GM10266 (cell line): ENCODE results near the gene DUOXA2.
"Not testable (repeated sequence)": the region's sequence is repeated elsewhere in the genome, so short reads cannot be mapped to it uniquely, and the experiment has no call there.

ENCODE experiments used
- DNase-seq: peaks from one replicate; pipeline ENCODE4 v3.0.0; 2012; ENCODE audit errors: extremely low spot score
- TF ChIP-seq, protein P1 (sequence below): IDR thresholded peaks from 2 replicates; pipeline ENCODE4 v1.5.1; 2012; ENCODE audit warnings: mild to moderate bottlenecking, low read depth; ENCODE audit not compliant: control insufficient read depth, insufficient read depth; ENCODE audit errors: missing control alignments

Gene DUOXA2

DNA sequence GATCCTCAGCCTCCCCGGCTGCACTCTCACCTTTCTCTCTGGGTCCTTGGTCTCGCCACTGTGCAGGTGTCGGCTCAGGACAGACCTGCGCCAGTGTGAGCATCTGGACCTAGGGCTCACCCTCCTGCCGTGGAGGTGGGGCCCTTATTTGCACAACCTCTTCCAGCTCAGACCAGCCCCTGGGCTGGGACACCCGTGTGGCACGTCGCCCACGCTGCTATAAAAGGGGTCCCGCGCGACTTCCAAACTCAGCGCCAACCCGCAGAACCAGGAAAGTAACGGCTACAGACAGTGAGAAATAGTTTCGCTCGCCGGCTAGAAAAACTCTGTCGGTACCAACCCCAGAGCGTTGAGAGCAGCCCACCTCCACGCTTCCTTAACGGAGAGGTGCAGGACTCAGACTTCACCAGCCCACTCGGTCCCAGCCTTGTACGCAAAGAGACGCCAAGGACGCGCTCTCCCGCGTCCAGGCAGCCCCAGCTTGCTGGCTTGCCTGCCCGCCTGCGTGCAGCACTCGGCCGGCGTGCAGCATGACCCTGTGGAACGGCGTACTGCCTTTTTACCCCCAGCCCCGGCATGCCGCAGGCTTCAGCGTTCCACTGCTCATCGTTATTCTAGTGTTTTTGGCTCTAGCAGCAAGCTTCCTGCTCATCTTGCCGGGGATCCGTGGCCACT is at the start of gene DUOXA2, which contains the start of gene DUOX2:
Gene DUOXA2 (plus strand): TSS at position 251 of the 675 bp plus-strand sequence. CDS start 280 bp downstream, at position 531.
Gene DUOX2 (minus strand): TSS at position 97 of the 675 bp plus-strand sequence. CDS start 761 bp downstream, outside the sequence.
- DNase-seq: no peak

DNA sequence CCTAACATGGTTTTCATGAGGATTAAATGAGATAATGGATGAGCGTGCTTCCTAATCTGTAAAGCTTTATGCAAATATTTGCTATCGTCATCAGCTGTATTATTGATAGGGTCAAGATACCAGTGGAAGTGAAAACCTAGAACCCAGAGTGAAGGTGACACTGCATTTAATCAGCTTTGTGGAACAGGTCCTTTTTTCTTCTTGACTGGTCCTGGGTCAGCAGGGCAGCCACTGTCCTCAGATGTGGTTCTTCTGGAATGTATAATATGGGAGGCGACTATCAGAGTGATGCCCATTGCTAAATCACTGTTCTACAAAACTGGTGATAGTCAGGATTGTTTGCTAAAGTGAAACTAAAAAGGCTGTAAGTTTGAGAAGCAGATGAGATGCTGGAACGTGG is 49.7 kb upstream of the DUOXA2 start:
- DNase-seq: no peak

More for the DNA sequence above, at the start of gene DUOXA2, which contains the start of gene DUOX2:
- TF ChIP-seq, protein P1, sequence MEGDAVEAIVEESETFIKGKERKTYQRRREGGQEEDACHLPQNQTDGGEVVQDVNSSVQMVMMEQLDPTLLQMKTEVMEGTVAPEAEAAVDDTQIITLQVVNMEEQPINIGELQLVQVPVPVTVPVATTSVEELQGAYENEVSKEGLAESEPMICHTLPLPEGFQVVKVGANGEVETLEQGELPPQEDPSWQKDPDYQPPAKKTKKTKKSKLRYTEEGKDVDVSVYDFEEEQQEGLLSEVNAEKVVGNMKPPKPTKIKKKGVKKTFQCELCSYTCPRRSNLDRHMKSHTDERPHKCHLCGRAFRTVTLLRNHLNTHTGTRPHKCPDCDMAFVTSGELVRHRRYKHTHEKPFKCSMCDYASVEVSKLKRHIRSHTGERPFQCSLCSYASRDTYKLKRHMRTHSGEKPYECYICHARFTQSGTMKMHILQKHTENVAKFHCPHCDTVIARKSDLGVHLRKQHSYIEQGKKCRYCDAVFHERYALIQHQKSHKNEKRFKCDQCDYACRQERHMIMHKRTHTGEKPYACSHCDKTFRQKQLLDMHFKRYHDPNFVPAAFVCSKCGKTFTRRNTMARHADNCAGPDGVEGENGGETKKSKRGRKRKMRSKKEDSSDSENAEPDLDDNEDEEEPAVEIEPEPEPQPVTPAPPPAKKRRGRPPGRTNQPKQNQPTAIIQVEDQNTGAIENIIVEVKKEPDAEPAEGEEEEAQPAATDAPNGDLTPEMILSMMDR: no peak

DNA sequence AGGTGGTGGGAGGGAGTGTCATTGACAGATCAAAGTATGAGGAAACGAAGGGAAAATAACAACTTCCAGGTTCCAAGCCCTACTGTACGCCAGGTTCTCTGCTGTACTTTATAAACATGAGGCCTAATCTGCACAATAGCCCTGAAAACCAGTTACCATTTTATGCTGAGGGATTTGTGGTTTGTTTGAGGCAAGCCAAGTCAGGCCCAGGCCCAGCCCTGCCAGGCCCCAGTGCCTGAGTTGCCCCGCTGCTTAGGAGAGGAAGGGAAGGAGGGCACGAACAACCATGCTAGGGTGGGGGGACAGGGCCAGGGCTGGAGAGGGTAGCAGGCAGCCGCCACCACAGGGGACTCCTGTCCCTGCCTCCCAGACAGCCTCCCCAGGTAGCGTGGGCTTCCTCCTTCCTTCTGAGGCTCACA is 44.2 kb upstream of the DUOXA2 start:
- DNase-seq: not testable (repeated sequence)

More for the DNA sequence above, 49.7 kb upstream of the DUOXA2 start:
- TF ChIP-seq, protein P1: no peak

DNA sequence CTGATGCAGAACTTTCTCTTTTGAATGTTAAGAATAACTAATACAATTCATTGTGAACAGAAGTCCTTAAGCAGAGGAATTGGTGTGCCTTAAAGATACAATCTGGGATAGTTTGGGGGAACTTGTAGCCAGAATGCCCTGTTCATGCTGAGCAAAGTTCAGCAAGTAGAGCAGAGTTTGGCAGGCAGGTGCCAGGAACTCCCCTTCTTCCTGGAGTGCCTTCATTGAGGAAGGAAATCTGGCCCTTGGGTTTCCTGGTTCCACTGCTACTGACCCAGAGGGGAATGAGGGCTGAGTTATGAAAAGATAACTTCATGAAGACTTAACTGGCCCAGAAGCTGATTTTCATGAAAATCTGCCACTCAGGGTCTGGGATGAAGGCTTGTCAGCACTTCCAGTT is 40.5 kb upstream of the DUOXA2 start:
- not testable (repeated sequence) for DNase-seq

DNA sequence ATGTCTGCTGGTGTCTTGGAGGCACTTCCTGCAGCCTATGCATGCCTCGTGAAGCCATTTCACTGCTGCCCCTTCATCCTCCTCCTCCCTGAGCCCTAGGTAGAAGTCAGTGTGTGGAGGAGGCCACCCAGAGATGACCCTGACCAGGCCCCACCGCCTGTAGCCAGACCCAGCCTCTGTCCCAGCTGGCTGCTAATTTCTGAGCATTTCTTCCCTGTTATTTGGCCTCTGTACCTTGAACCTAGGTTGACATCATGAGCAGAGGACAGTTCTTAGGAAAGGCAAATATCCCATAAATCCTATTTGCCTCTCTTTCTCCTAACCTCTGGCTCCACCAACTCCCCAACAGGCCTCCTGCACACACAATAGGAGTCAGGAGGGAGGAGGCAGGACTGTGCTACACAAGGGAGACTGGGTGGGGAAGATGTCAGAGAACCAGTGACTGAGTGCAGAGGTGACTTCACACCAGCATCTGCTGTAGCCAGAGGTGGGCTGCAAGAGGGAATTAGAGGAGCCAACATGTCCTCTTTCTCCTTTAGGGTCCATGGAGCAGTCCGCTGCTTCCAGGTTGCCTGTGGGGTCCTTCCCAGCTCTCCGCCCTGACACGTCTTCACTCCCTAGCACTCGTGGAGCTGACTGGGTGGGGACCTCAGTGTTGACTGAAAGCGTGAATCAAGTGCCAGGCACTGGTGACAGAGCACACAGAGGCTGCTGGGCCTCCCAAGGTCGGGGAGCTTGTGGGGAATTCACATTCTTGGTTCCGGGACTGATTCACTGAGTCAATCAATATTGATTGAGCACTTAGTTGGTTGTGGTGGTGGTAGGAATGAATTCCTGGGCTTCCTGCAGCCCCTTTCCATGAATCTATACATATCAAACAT is 38.4 kb upstream of the DUOXA2 start:
- not testable (repeated sequence) for DNase-seq

DNA sequence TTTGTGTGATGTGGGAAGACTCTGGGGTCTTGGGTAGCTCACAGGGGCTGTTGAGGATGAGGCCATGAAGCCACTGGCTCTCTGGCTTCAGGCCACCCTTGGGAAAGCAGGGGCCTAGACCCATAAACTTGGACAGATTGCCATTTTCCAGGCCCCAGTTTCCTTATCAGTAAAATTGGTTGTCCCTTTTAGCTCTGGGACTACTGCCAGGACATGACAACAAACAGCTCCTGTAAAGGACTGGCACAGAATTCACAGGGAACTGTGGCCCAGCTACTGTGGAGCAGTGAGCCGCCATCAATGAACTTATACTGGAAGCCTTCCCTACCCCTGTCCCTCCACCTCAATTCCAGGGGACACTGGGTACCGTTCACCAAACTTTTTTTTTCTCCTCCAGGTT is 36.7 kb upstream of the DUOXA2 start:
- DNase-seq: not testable (repeated sequence)

DNA sequence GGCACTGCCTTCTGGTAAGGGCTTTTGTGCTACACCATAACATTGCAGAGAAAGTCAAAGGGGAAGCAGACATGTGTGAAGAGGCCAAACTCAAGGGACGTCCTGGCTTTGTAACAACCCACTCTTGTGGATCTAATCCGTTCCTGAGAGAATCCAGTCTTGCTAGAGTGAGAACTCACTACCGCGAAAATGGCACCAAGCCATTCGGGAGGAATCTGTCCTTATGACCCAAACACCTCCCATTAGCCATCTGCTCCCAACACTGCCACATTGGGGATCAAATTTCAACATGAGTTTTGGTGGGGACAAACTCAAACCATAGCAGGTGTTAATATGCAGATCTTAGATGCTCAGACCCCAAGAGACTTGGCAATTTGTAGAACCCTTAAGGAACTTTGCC is 34.9 kb upstream of the DUOXA2 start:
- not testable (repeated sequence) for DNase-seq

DNA sequence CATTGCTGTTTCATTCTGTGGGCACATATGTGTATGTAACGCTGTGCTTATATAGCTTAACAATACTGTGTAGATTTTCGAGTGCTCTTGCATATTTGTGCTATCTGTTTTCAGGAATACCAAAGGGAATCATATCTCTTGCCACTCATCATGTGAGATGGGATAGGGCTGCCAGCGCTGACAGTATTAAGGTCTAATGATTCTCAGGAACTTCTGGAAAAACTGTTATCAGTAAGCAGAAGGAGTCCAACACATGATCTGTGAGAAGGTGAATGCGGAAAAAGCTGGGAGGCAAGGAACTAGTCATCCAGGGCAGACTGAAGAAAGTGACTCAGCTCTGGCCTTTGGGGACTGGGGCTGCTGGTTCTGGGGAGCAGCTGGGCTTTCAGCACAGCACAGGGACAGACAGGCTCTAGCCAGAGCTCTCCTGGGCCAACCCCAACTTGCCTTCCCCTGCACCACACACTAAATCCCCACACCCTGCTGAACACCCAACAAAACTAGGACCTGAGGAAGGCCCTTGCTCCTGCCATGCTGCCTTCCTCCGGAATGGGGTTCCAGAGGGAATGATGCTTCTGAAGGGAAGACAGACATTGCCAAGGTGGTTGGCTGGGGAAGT is 34.4 kb upstream of the DUOXA2 start:
- not testable (repeated sequence) for DNase-seq

DNA sequence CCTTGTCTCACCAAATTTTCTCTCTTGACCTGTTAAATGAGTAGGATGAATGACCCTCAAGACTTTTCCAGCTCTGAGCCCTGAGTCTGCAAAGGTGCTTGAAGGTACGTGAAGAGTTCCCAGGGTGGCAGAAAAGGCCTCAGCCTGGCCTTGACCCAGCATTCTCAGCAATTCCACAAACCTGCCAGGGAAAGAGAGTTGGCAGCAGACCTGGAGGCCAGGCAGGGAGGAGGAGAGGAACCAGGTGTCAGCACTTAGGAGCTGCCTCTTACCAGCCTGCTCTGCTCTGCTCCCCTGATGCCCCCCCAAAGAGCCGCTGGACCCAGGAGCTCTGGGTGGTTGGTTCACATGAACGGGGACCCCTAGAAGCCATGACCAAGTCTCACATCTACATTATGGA is 33.5 kb upstream of the DUOXA2 start:
- not testable (repeated sequence) for DNase-seq

DNA sequence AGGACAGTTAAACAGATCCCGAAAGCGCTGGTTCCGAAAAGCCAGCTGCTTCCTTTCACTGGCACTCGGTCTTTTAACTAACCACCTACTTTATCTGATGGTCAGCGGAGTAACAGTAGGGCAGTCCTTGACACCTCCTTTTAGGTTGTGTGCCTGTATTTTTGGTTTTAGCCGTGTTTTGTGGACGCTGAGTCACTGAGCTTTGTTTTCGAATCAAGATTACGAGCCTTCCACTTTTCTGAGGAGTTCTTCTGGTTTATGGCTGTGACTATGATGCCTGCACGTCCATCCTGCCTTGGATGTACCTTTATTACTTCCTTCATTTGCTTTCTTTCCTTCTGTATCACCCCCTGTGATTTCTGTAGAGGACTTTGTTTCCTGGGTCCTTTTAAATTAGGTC is 31.7 kb upstream of the DUOXA2 start:
- not testable (repeated sequence) for DNase-seq

DNA sequence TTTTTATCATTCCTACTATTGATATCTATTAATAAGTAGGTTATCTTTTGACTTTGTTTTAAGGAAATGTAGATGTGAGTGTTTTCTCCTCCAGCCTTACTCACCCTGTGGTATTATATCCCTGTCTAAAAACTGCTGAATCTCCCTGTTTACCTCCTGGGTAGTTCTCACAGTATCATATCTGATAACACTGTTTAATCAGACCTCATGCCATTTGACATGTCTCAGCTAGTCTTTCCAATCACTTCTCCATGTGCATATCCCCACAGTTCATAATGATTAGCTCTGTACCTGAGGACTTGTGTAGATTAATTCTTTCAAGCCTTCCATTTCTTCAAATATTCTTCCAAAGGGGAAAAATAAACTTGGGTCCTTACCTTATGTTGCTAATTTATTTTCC is 30.9 kb upstream of the DUOXA2 start:
- DNase-seq: no peak
- TF ChIP-seq, protein P1: no peak
